GM12878 (cell line): Measurements from ENCODE around the gene SEMA3A. TPM values are rescaled to one million over a fixed set of nuclear protein-coding genes. Genes with fewer than 3 reads are reported as not detected.

Experiments
- ATAC-seq: fragments of 200-7000 bp; cut with Tn5 transposase; 3 replicates; pipeline ENCODE4 v1.9.1; 2020; ENCODE audit warnings: mild to moderate bottlenecking, moderate library complexity
- BruUV-seq: library from RNA; stranded (reverse); fragments of 400-500 nt; replicated peaks from 2 replicates; lab custom pipeline; 2021; lab: Mats Ljungman, UMichigan
- CTCF ChIA-PET: fragments of 300-600 bp; sonication (Branson Sonifier 250); formaldehyde crosslinking; extraction: SDS; loops from one replicate; lab custom pipeline; 2021; ENCODE audit warnings: inconsistent platforms; lab: Yijun Ruan, JAX
- POLR2A ChIA-PET: fragments of 350-600 bp; formaldehyde crosslinking; extraction: SDS; loops from one replicate; lab custom pipeline; 2021; ENCODE audit warnings: inconsistent platforms; lab: Charles Lee
- RAD21 ChIA-PET: fragments of 300-600 bp; sonication (Branson Sonifier 250); formaldehyde crosslinking; loops from one replicate; lab custom pipeline; 2023; ENCODE audit warnings: antibody characterized with exemption; ENCODE audit not compliant: unreplicated experiment; lab: Charles Lee
- SMC1A ChIA-PET: fragments of 300-600 bp; sonication (Branson Sonifier 250); formaldehyde crosslinking; loops from one replicate; lab custom pipeline; 2023; ENCODE audit not compliant: unreplicated experiment, uncharacterized antibody; lab: Charles Lee
- DNase-seq: peaks from one replicate; pipeline ENCODE4 v3.0.0-alpha.2; 2011; ENCODE audit warnings: low read depth, low spot score
- FAIRE-seq: peaks from 3 replicates; lab custom pipeline; 2011; peaks lifted over from hg19 to GRCh38; lab: Jason Lieb, UNC
- H2AFZ ChIP-seq: 2 replicates; pipeline ENCODE4 v1.6.0; 2011; ENCODE audit warnings: low read depth, low read length, control low read depth; ENCODE audit not compliant: control insufficient read depth
- H3K27ac ChIP-seq: 2 replicates; pipeline ENCODE4 v1.5.1; 2011; ENCODE audit warnings: control low read depth; ENCODE audit not compliant: control insufficient read depth, insufficient read depth
- H3K27me3 ChIP-seq, 2 experiments: replicated peaks in 1 of 2; 2 replicates each; pipeline versions ENCODE4 v1.6.0 to v1.6.1; 2011; ENCODE audit warnings: low read length in 1 of 2; ENCODE audit not compliant: control insufficient read depth in 2 of 2, insufficient read depth in 2 of 2
- H3K36me3 ChIP-seq, 2 experiments: 2 replicates each; pipeline ENCODE4 v1.5.1; 2011; ENCODE audit warnings: low read length in 1 of 2; ENCODE audit not compliant: control insufficient read depth in 2 of 2, insufficient read depth in 2 of 2
- H3K4me1 ChIP-seq: 2 replicates; pipeline ENCODE4 v1.6.1; 2011; ENCODE audit warnings: mild to moderate bottlenecking, low read length, moderate library complexity, mixed read lengths; ENCODE audit not compliant: control insufficient read depth, insufficient read depth
- H3K4me2 ChIP-seq: 2 replicates; pipeline ENCODE4 v1.6.0; 2011; ENCODE audit warnings: control low read depth; ENCODE audit not compliant: control insufficient read depth, insufficient read depth
- H3K4me3 ChIP-seq: fragments of 200-600 bp; sonication (generic); 2 replicates; pipeline ENCODE4 v1.5.1; 2016
- H3K79me2 ChIP-seq: 2 replicates; pipeline ENCODE4 v1.6.0; 2011; ENCODE audit warnings: low read length; ENCODE audit not compliant: control insufficient read depth, insufficient read depth
- H3K9ac ChIP-seq: 2 replicates; pipeline ENCODE4 v1.8.0; 2011; ENCODE audit warnings: low read length, control low read depth, mixed read lengths; ENCODE audit not compliant: control insufficient read depth, insufficient read depth
- H3K9me3 ChIP-seq: replicated peaks from 3 replicates; pipeline ENCODE4 v1.5.1; 2011; ENCODE audit warnings: mild to moderate bottlenecking, low read length; ENCODE audit not compliant: control insufficient read depth, insufficient read depth
- H4K20me1 ChIP-seq: 2 replicates; pipeline ENCODE4 v1.6.0; 2011; ENCODE audit not compliant: control insufficient read depth, insufficient read depth
- CEBPB ChIP-seq, 2 experiments: fragments of 150-350 bp in 1 of 2; IDR thresholded peaks; 2 replicates each; pipeline ENCODE4 v1.6.1; 2012 to 2014; ENCODE audit warnings: low read depth in 2 of 2, low read length in 2 of 2, borderline replicate concordance in 1 of 2, inconsistent platforms in 1 of 2
- HDAC6 ChIP-seq: fragments of 200-600 bp; sonication (generic); IDR thresholded peaks from one replicate; pipeline ENCODE4 v1.8.0; 2017; ENCODE audit warnings: antibody characterized with exemption; ENCODE audit not compliant: unreplicated experiment
- MTA2 ChIP-seq: fragments of 450-650 bp; IDR thresholded peaks from 2 replicates; pipeline ENCODE4 v1.6.1; 2016; ENCODE audit warnings: low read depth, mild to moderate bottlenecking, moderate library complexity
- RB1 ChIP-seq: fragments of 450-650 bp; formaldehyde crosslinking; IDR thresholded peaks from 2 replicates; pipeline ENCODE4 v1.6.1; 2017; ENCODE audit warnings: mild to moderate bottlenecking, borderline replicate concordance
- SP1 ChIP-seq: IDR thresholded peaks from one replicate; pipeline ENCODE4 v1.6.1; 2011; ENCODE audit warnings: low read depth, low read length
- STAT1 ChIP-seq: fragments of 450-650 bp; conservative IDR thresholded peaks from 2 replicates; pipeline ENCODE4 v1.6.1; 2014; ENCODE audit warnings: antibody characterized with exemption, mild to moderate bottlenecking
- TARDBP ChIP-seq: IDR thresholded peaks from 2 replicates; pipeline ENCODE4 v1.6.1; 2016; ENCODE audit warnings: borderline replicate concordance
- ZNF207 ChIP-seq: fragments of 450-650 bp; IDR thresholded peaks from 2 replicates; pipeline ENCODE4 v1.6.1; 2014; ENCODE audit warnings: antibody characterized with exemption, mild to moderate bottlenecking, borderline replicate concordance
- ZNF687 ChIP-seq: fragments of 450-650 bp; IDR thresholded peaks from 2 replicates; pipeline ENCODE4 v1.6.1; 2017; ENCODE audit warnings: mild to moderate bottlenecking, moderate library complexity
- in situ Hi-C: fragments of 300-500 bp; cut with MboI; formaldehyde crosslinking; loops from 9 replicates; pipeline ENCODE4 v1.14.3; 2018; ENCODE audit warnings: mixed read lengths
- intact Hi-C: fragments of 100-400 bp; cut with micrococcal nuclease; formaldehyde crosslinking; loops from one replicate; pipeline ENCODE4 v1.14.2; 2022; ENCODE audit not compliant: unreplicated experiment
- polyA plus RNA-seq, 11 experiments: library from polyadenylated mRNA; depleted of rRNA in 4 of 11; unstranded in 6 of 11; stranded (reverse) in 5 of 11; fragments of >200 nt; fragmentation: Nextera tagmentation in 4 of 11; fragmentation: Illumina TruSeq in 1 of 11; extraction: Ambion mirVana in 4 of 11; extraction: Trizol in 1 of 11; gene quantifications; 1 replicate in 1 of 11; 2 replicates in 10 of 11; pipeline versions ENCODE4 v1.2.1 to v1.2.3, GENCODE V29; 2011 to 2016; ENCODE audit warnings: inconsistent platforms in 2 of 11, missing spikeins in 2 of 11, low read depth in 1 of 11
- total RNA-seq, 4 experiments: library from RNA; depleted of rRNA in 3 of 4; stranded (reverse); fragments of >200 nt in 3 of 4; fragmentation: Illumina TruSeq in 1 of 4; extraction: Trizol in 1 of 4; gene quantifications; 2 replicates each; pipeline versions ENCODE4 v1.2.1 to v1.2.3, GENCODE V29; 2013 to 2021

Gene SEMA3A
- total and polyA plus RNA-seq, 10 of the 15 experiments (the other 5 are each of a cell fraction or from before 2014, with no cell fraction given) = 0.01 to 3.3 (median 0.24) TPM

GRCh38 chr7:84159435-84159834 is 35.2 kb downstream of the SEMA3A start:
- Histone ChIP-seq H3K27ac (no peak overlapping the region), H3K4me3 (no peak overlapping the region), H4K20me1 (no peaks in the 10 kb centered on the region), H3K9ac (no peak overlapping the region), H3K79me2 (no peaks in the 10 kb centered on the region), H3K4me1 (no peaks in the 10 kb centered on the region), H3K27me3 (no peaks in the 10 kb centered on the region)
- intact Hi-C loops (no loop called here), in situ Hi-C loops (no loop called here)
- DNase-seq = no peak
- no peak for FAIRE-seq
- no peak for ATAC-seq
- no TSS peak for BruUV-seq
- no peak for TF ChIP-seq ZNF687
- no peak for TF ChIP-seq HDAC6
- no peak for TF ChIP-seq STAT1
- TF ChIP-seq SP1 = no peak
- TF ChIP-seq MTA2 = no peak
- TF ChIP-seq RB1 = no peak
- TF ChIP-seq TARDBP = no peak
- no peak for TF ChIP-seq CEBPB (IDR thresholded peaks at IDR 0.05; ENCODE audit: borderline replicate concordance in 1 of 2, low read depth in 2 of 2, low read length in 2 of 2)
- no peak for TF ChIP-seq ZNF207
- TF ChIP-seq, all 136 proteins: peak for 0
- SMC1A ChIA-PET = interaction anchor here (0.8 to 1.2 kb wide), 4 partner anchors 12 to 43 kb away, joined by 3 to 5 read pairs (median 3); no protein-coding TSS in a partner anchor
- Histone ChIP-seq H3K4me2 (no peak overlapping the region), H3K36me3 (no peaks in the 10 kb centered on the region), H3K9me3 (no peaks in the 10 kb centered on the region), H2AFZ (no peak overlapping the region)
- POLR2A ChIA-PET = interaction anchor here (0.6 kb wide), 1 partner anchor 13 kb away, joined by 3 read pairs; no protein-coding TSS in a partner anchor
- RAD21 ChIA-PET = interaction anchor here (0.7 kb wide), 1 partner anchor 27 kb away, joined by 3 read pairs; no protein-coding TSS in a partner anchor
- CTCF ChIA-PET = no interaction called here
